B cell (primary cell): ENCODE results near the gene RASA2. TPM values are rescaled to one million over a fixed set of nuclear protein-coding genes. Genes with fewer than 3 reads are reported as not detected.

Source experiments
- ATAC-seq: fragments of 200-7000 bp; cut with Tn5 transposase; one replicate; pipeline ENCODE4 v1.10.0; 2021; ENCODE audit warnings: low read depth, mild to moderate bottlenecking, moderate number of reproducible peaks, moderate library complexity
- CTCF ChIA-PET: fragments of 350-600 bp; sonication (Branson Sonifier 250); formaldehyde crosslinking; loops from one replicate; lab custom pipeline; 2021; ENCODE audit warnings: antibody characterized with exemption, inconsistent platforms; lab: Charles Lee
- POLR2A ChIA-PET: fragments of 350-600 bp; sonication (Branson Sonifier 250); formaldehyde crosslinking; loops from one replicate; lab custom pipeline; 2021; ENCODE audit warnings: antibody characterized with exemption; lab: Charles Lee
- DNase-seq: peaks from one replicate; pipeline ENCODE4 v3.0.0; 2013
- H2AFZ ChIP-seq: 2 replicates; pipeline ENCODE4 v1.6.1; 2012; ENCODE audit warnings: mild to moderate bottlenecking, low read depth, low read length; ENCODE audit not compliant: insufficient read depth, poor library complexity, severe bottlenecking
- H3K27ac ChIP-seq, 2 donors: 1 replicate in 1 of 2; 2 replicates in 1 of 2; pipeline ENCODE4 v1.5.1; 2012 to 2013; ENCODE audit warnings: low read length in 2 of 2, mild to moderate bottlenecking in 2 of 2, moderate library complexity in 1 of 2
- H3K27me3 ChIP-seq, 4 experiments: fragments of 200-600 bp in 1 of 4; sonication (generic) in 1 of 4; replicated peaks in 1 of 4; 1 replicate in 2 of 4; 2 replicates in 2 of 4; pipeline versions ENCODE4 v1.6.1 to v1.7.0; 2013 to 2016; ENCODE audit warnings: low read length in 3 of 4, mild to moderate bottlenecking in 2 of 4, mixed read lengths in 1 of 4, moderate library complexity in 1 of 4; ENCODE audit not compliant: insufficient read depth in 4 of 4, control insufficient read depth in 3 of 4; ENCODE audit errors: control extremely low read depth in 1 of 4
- H3K36me3 ChIP-seq, 2 experiments: replicated peaks in 1 of 2; 1 replicate in 1 of 2; 2 replicates in 1 of 2; pipeline versions ENCODE4 v1.6.1 to v1.7.1; 2013; ENCODE audit warnings: low read length in 1 of 2; ENCODE audit not compliant: insufficient read depth in 2 of 2, control insufficient read depth in 1 of 2; ENCODE audit errors: control extremely low read depth in 1 of 2, extremely low read depth in 1 of 2
- H3K4me1 ChIP-seq, 2 donors: fragments of 200-600 bp in 1 of 2; sonication (generic) in 1 of 2; 1 replicate in 1 of 2; 2 replicates in 1 of 2; pipeline versions ENCODE4 v1.5.1 to v1.6.1; 2013 to 2017; ENCODE audit warnings: low read length in 2 of 2; ENCODE audit not compliant: control insufficient read depth in 2 of 2, insufficient read depth in 2 of 2
- H3K4me2 ChIP-seq: replicated peaks from 2 replicates; pipeline ENCODE3; 2012; ENCODE audit warnings: mild to moderate bottlenecking, low read depth, low read length; ENCODE audit not compliant: poor library complexity, severe bottlenecking
- H3K4me3 ChIP-seq, 5 experiments: fragments of 200-600 bp in 1 of 5; sonication (generic) in 1 of 5; 1 replicate in 3 of 5; 2 replicates in 2 of 5; pipeline versions ENCODE4 v1.5.1 to v1.7.0; 2011 to 2016; ENCODE audit warnings: low read length in 4 of 5, mild to moderate bottlenecking in 4 of 5, low read depth in 2 of 5, control low read depth in 1 of 5, moderate library complexity in 1 of 5; ENCODE audit not compliant: insufficient read depth in 1 of 5; ENCODE audit errors: control extremely low read depth in 1 of 5, extremely low read depth in 1 of 5
- H3K79me2 ChIP-seq: fragments of 200-600 bp; sonication (generic); one replicate; pipeline ENCODE4 v1.6.0; 2016; ENCODE audit warnings: low read length; ENCODE audit not compliant: control insufficient read depth, insufficient read depth
- H3K9ac ChIP-seq: fragments of 200-600 bp; sonication (generic); 2 replicates; pipeline ENCODE4 v1.6.1; 2017; ENCODE audit warnings: mild to moderate bottlenecking, low read length, moderate library complexity
- H3K9me3 ChIP-seq, 3 donors: one replicate each; pipeline versions ENCODE4 v1.6.1 to v1.7.1; 2013; ENCODE audit warnings: low read length in 2 of 3; ENCODE audit not compliant: control insufficient read depth in 2 of 3, insufficient read depth in 1 of 3; ENCODE audit errors: control extremely low read depth in 1 of 3
- H4K20me1 ChIP-seq: 2 replicates; pipeline ENCODE4 v1.6.0; 2012; ENCODE audit warnings: mild to moderate bottlenecking, low read length; ENCODE audit not compliant: insufficient read depth, control insufficient read depth, poor library complexity, severe bottlenecking
- H3K27ac Mint-ChIP-seq: one replicate; pipeline ENCODE4 v1.8.0; 2021; ENCODE audit warnings: mixed read lengths
- H3K27me3 Mint-ChIP-seq: one replicate; pipeline ENCODE4 v1.8.0; 2021; ENCODE audit warnings: mixed read lengths
- H3K4me1 Mint-ChIP-seq: one replicate; pipeline ENCODE4 v1.8.0; 2021; ENCODE audit warnings: mixed read lengths
- H3K4me3 Mint-ChIP-seq: one replicate; pipeline ENCODE4 v1.8.0; 2021; ENCODE audit warnings: mixed read lengths
- H3K9me3 Mint-ChIP-seq: one replicate; pipeline ENCODE4 v1.8.0; 2022; ENCODE audit warnings: mixed read lengths; ENCODE audit not compliant: insufficient read depth
- CTCF ChIP-seq: fragments of 200-600 bp; IDR thresholded peaks from one replicate; pipeline ENCODE4 v1.8.0; 2022; ENCODE audit warnings: antibody characterized with exemption, mild to moderate bottlenecking
- EZH2 ChIP-seq: IDR thresholded peaks from 2 replicates; pipeline ENCODE4 v1.6.1; 2012; ENCODE audit warnings: borderline replicate concordance, low read depth, mild to moderate bottlenecking, moderate library complexity, low read length; ENCODE audit not compliant: insufficient read depth, poor library complexity, severe bottlenecking
- WGBS: methylation state at CpG from one replicate; pipeline ENCODE4 v1.1.5; 2013; ENCODE audit warnings: missing lambda C conversion rate; ENCODE audit not compliant: insufficient coverage; 5-methylcytosine and 5-hydroxymethylcytosine counted together
- intact Hi-C: fragments of 100-400 bp; cut with micrococcal nuclease; formaldehyde crosslinking; loops from one replicate; pipeline ENCODE4 v1.10.0; 2022
- polyA plus RNA-seq: library from polyadenylated mRNA; depleted of rRNA; stranded (reverse); fragments of >200 nt; gene quantifications from 2 replicates; pipeline ENCODE4 v1.2.3, GENCODE V29; 2012
- total RNA-seq, 2 donors: library from RNA; stranded (reverse); fragments of 120-200 nt in 1 of 2; gene quantifications; 1 replicate in 1 of 2; 2 replicates in 1 of 2; pipeline versions ENCODE4 v1.2.3 to v1.2.4, GENCODE V29; 2013 to 2022

Gene RASA2
- total and polyA plus RNA-seq, 2 donors (not counting 1 experiment from before 2014, with no cell fraction given): 12.3 to 47.7 TPM

GRCh38 chr3:141618103-141618910 lies 131.5 kb downstream of the RASA2 start:
- H3K27me3 Mint-ChIP-seq: no peaks in the 10 kb centered on the region
- no peaks in the 10 kb centered on the region for H3K79me2 ChIP-seq
- intact Hi-C loops: no loop called here
- ChIA-PET POLR2A (no interaction called here), CTCF (no interaction called here)
- no peaks in the 10 kb centered on the region for H3K4me1 Mint-ChIP-seq
- DNase-seq (no peak), ATAC-seq (no peak)
- H3K9ac ChIP-seq: no peak overlapping the region
- no peak overlapping the region for H3K27ac Mint-ChIP-seq
- no peaks in the 10 kb centered on the region for H3K4me1 ChIP-seq
- peaks cover 0 to 9% (median 0%) of the 10 kb centered on the region in 3 donors for H3K9me3 ChIP-seq
- TF ChIP-seq CTCF (no peak), EZH2 (no peak)
- peaks cover 0 to 9% of the 10 kb centered on the region in 2 experiments for H3K36me3 ChIP-seq
- no peak overlapping the region for H3K4me3 ChIP-seq
- H2AFZ ChIP-seq: no peak overlapping the region
- no peaks in the 10 kb centered on the region for H3K27me3 ChIP-seq
- WGBS: 98% methylated on average over 4 of the region's 6 CpGs
- H3K4me3 Mint-ChIP-seq: no peak overlapping the region
- no peaks in the 10 kb centered on the region for H3K9me3 Mint-ChIP-seq
- no peaks in the 10 kb centered on the region for H4K20me1 ChIP-seq
- no peak overlapping the region for H3K4me2 ChIP-seq
- no peak overlapping the region for H3K27ac ChIP-seq

- Mint-ChIP-seq H3K9me3 (no peaks in the 10 kb centered on the region), H3K27ac (no peak overlapping the region), H3K4me1 (no peaks in the 10 kb centered on the region), H3K27me3 (no peaks in the 10 kb centered on the region), H3K4me3 (no peak overlapping the region)
- ChIA-PET POLR2A (no interaction called here), CTCF (no interaction called here)
- Histone ChIP-seq H3K9me3 (peaks cover 0 to 9% (median 0%) of the 10 kb centered on the region in 3 donors), H2AFZ (no peak overlapping the region), H3K27me3 (no peaks in the 10 kb centered on the region), H3K4me2 (no peak overlapping the region), H3K9ac (no peak overlapping the region), H3K4me1 (no peaks in the 10 kb centered on the region), H4K20me1 (no peaks in the 10 kb centered on the region), H3K79me2 (no peaks in the 10 kb centered on the region), H3K4me3 (no peak overlapping the region), H3K36me3 (peaks cover 0 to 4% of the 10 kb centered on the region in 2 experiments), H3K27ac (no peak overlapping the region)
- DNase-seq: no peak
- TF ChIP-seq CTCF (no peak), EZH2 (no peak)
- no peak for ATAC-seq
- intact Hi-C loops: no loop called here
- 97% methylated on average over 8 of the region's 8 CpGs for WGBS
These were observed 132.1 kb downstream of the RASA2 start for GRCh38 chr3:141618938-141619337.
